Sigmoid colon (tissue), 4 donors: Measurements from ENCODE around the gene MARK4.

Source experiments
- POLR2A ChIP-seq, 2 donors: fragments of 450-650 bp; IDR thresholded peaks; one replicate each; pipeline ENCODE4 v1.6.1; 2016; ENCODE audit warnings: antibody characterized with exemption in 2 of 2, mild to moderate bottlenecking in 2 of 2, moderate library complexity in 2 of 2
- POLR2AphosphoS5 ChIP-seq, 4 donors: sonication (generic); formaldehyde crosslinking; IDR thresholded peaks; one replicate each; pipeline ENCODE4 v1.6.1; 2017; ENCODE audit warnings: antibody characterized with exemption in 4 of 4

DNA sequence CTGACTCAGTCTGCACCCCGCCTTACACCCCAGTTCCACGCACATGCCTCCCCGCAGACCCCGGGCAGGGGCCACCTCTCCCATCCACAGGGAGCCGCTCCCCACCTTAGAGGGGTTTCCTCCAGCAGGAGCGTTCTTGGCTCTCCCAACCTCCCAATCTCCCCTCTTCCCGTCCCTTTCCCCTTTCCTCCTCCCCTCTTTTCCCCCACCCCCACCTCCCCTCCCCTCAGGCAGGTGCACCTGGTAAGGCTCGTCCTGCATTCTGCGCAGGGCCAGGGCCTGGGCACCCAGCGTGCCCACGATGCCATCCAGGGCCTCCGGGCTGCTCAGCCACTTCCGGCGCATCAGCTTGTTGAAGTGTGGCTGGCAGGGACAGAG lies 33.1 kb upstream of the MARK4 start:
- TF ChIP-seq POLR2AphosphoS5 (IDR thresholded peaks at IDR 0.05): no peak
- no peak for TF ChIP-seq POLR2A (IDR thresholded peaks at IDR 0.05)
